Endothelial cell of umbilical vein (primary cell): ENCODE results near the gene SELP. TPM values are rescaled to one million over a fixed set of nuclear protein-coding genes. Genes with fewer than 3 reads are reported as not detected.
A peak's percentile ranks its signal among the peaks of the same experiment; 100 is the strongest.

Experiments
- BruUV-seq: library from RNA; stranded (reverse); fragments of 400-500 nt; replicated peaks from 2 replicates; lab custom pipeline; 2021; lab: Mats Ljungman, UMichigan
- CTCF ChIA-PET: fragments of 300-600, 350-600 bp; sonication (Branson Sonifier 250); formaldehyde crosslinking; loops from one replicate; lab custom pipeline; 2021; ENCODE audit warnings: antibody characterized with exemption, inconsistent platforms; lab: Charles Lee
- POLR2A ChIA-PET: fragments of 300-600, 350-600 bp; sonication (Branson Sonifier 250); formaldehyde crosslinking; loops from one replicate; lab custom pipeline; 2021; ENCODE audit warnings: antibody characterized with exemption, inconsistent platforms; lab: Charles Lee
- DNase-seq: peaks from one replicate; pipeline ENCODE4 v3.0.0-alpha.2; 2011; ENCODE audit warnings: low read depth, low spot score
- FAIRE-seq: peaks from 2 replicates; lab custom pipeline; 2011; peaks lifted over from hg19 to GRCh38; lab: Jason Lieb, UNC
- H2AFZ ChIP-seq: 2 replicates; pipeline ENCODE4 v1.6.0; 2012; ENCODE audit warnings: low read depth, low read length, control low read depth, inconsistent platforms
- H3K27ac ChIP-seq: 2 replicates; pipeline ENCODE4 v1.5.1; 2011; ENCODE audit warnings: low read depth, mild to moderate bottlenecking, control low read depth, low read length, moderate library complexity; ENCODE audit not compliant: insufficient read depth
- H3K27me3 ChIP-seq, 2 experiments: 2 replicates each; pipeline versions ENCODE4 v1.6.0 to v1.6.1; 2011; ENCODE audit warnings: low read length in 2 of 2, mixed read lengths in 1 of 2; ENCODE audit not compliant: control insufficient read depth in 2 of 2, insufficient read depth in 2 of 2
- H3K36me3 ChIP-seq, 2 experiments: 2 replicates in 1 of 2; 3 replicates in 1 of 2; pipeline ENCODE4 v1.5.1; 2011; ENCODE audit warnings: low read length in 2 of 2, mild to moderate bottlenecking in 1 of 2, moderate library complexity in 1 of 2; ENCODE audit not compliant: control insufficient read depth in 2 of 2, insufficient read depth in 2 of 2; ENCODE audit errors: extremely low read depth in 1 of 2
- H3K4me1 ChIP-seq: 3 replicates; pipeline ENCODE4 v1.5.1; 2011; ENCODE audit warnings: mild to moderate bottlenecking, low read length; ENCODE audit not compliant: control insufficient read depth, insufficient read depth; ENCODE audit errors: extremely low read depth
- H3K4me2 ChIP-seq: 2 replicates; pipeline ENCODE4 v1.6.1; 2011; ENCODE audit warnings: low read length, control low read depth, mixed read lengths; ENCODE audit not compliant: insufficient read depth
- H3K4me3 ChIP-seq, 3 experiments: fragments of 200-600 bp in 1 of 3; sonication (generic), shearing (Covaris generic) in 1 of 3; replicated peaks in 1 of 3; 2 replicates each; pipeline ENCODE4 v1.5.1; 2011 to 2016; ENCODE audit warnings: control low read depth in 3 of 3, low read length in 3 of 3, mild to moderate bottlenecking in 2 of 3, inconsistent platforms in 1 of 3, low read depth in 1 of 3, moderate library complexity in 1 of 3; ENCODE audit not compliant: insufficient read depth in 1 of 3
- H3K79me2 ChIP-seq: 2 replicates; pipeline ENCODE4 v1.6.0; 2012; ENCODE audit warnings: low read length, inconsistent platforms; ENCODE audit not compliant: control insufficient read depth, insufficient read depth
- H3K9ac ChIP-seq: replicated peaks from 2 replicates; pipeline ENCODE3; 2011; ENCODE audit warnings: low read length, control low read depth; ENCODE audit not compliant: insufficient read depth; ENCODE audit errors: extremely low read depth
- H3K9me1 ChIP-seq: replicated peaks from 3 replicates; pipeline ENCODE4 v1.6.0; 2011; ENCODE audit warnings: mild to moderate bottlenecking, low read length; ENCODE audit not compliant: control insufficient read depth, insufficient read depth; ENCODE audit errors: extremely low read depth
- H3K9me3 ChIP-seq: replicated peaks from 2 replicates; pipeline ENCODE4 v1.5.1; 2012; ENCODE audit warnings: low read length, inconsistent platforms; ENCODE audit not compliant: control insufficient read depth, insufficient read depth
- H4K20me1 ChIP-seq: replicated peaks from 2 replicates; pipeline ENCODE3; 2011; ENCODE audit warnings: mild to moderate bottlenecking, low read length; ENCODE audit not compliant: control insufficient read depth, insufficient read depth; ENCODE audit errors: extremely low read depth
- CTCF ChIP-seq, 2 donors: IDR thresholded peaks; 1 replicate in 1 of 2; 2 replicates in 1 of 2; pipeline ENCODE4 v1.5.1; 2011; ENCODE audit warnings: low read length in 2 of 2, mild to moderate bottlenecking in 2 of 2, moderate library complexity in 2 of 2, control low read depth in 1 of 2, inconsistent platforms in 1 of 2, low read depth in 1 of 2; ENCODE audit not compliant: insufficient read depth in 1 of 2; ENCODE audit errors: extremely low read depth in 1 of 2
- EZH2 ChIP-seq: IDR thresholded peaks from 2 replicates; pipeline ENCODE4 v1.6.1; 2012; ENCODE audit warnings: borderline replicate concordance, low read depth, mild to moderate bottlenecking, moderate library complexity, low read length, inconsistent platforms; ENCODE audit not compliant: severe bottlenecking
- FOS ChIP-seq: IDR thresholded peaks from 2 replicates; pipeline ENCODE4 v1.6.1; 2011; ENCODE audit warnings: mild to moderate bottlenecking, low read length, moderate library complexity, borderline replicate concordance; ENCODE audit not compliant: insufficient read depth
- JUN ChIP-seq: IDR thresholded peaks from 2 replicates; pipeline ENCODE4 v1.6.1; 2011; ENCODE audit warnings: borderline replicate concordance, low read depth; ENCODE audit not compliant: insufficient read length, insufficient read depth
- MAX ChIP-seq: IDR thresholded peaks from 2 replicates; pipeline ENCODE4 v1.6.1; 2011; ENCODE audit not compliant: insufficient read depth, insufficient read length
- MYC ChIP-seq: IDR thresholded peaks from one replicate; pipeline ENCODE4 v1.6.1; 2011; ENCODE audit warnings: mild to moderate bottlenecking, low read depth, low read length
- POLR2A ChIP-seq: IDR thresholded peaks from 2 replicates; pipeline ENCODE4 v1.6.1; 2012; ENCODE audit warnings: low read depth, mild to moderate bottlenecking, control low read depth, low read length
- POLR2AphosphoS5 ChIP-seq: IDR thresholded peaks from 2 replicates; pipeline ENCODE4 v1.6.1; 2012; ENCODE audit warnings: low read depth, mild to moderate bottlenecking, control low read depth, low read length, moderate library complexity; ENCODE audit not compliant: insufficient read depth
- dilution Hi-C: fragments of 300-500 bp; cut with MboI; formaldehyde crosslinking; loops from one replicate; pipeline ENCODE4 v1.15.0; 2019; ENCODE audit warnings: low sequenced_read_pairs; ENCODE audit not compliant: extremely low pct_ligation_motif_present
- intact Hi-C: fragments of 100-400 bp; cut with micrococcal nuclease; formaldehyde crosslinking; loops from one replicate; pipeline ENCODE4 v1.10.0; 2022
- polyA plus RNA-seq, 4 experiments: library from polyadenylated mRNA; depleted of rRNA in 3 of 4; stranded (reverse) in 3 of 4; unstranded in 1 of 4; fragments of >200 nt; gene quantifications; 2 replicates each; pipeline versions ENCODE4 v1.2.1 to v1.2.3, GENCODE V29; 2011 to 2012; ENCODE audit warnings: missing spikeins in 1 of 4
- total RNA-seq: library from RNA; stranded (reverse); gene quantifications from 2 replicates; pipeline ENCODE4 v1.2.3, GENCODE V29; 2021

The SELP gene
- total and polyA plus RNA-seq, 2 donors (not counting 3 experiments of a cell fraction or from before 2014, with no cell fraction given) = 1.3 to 1.6 TPM

- peaks cover 0 to 6% of the 10 kb centered on the region in 2 experiments for H3K27me3 ChIP-seq
- no peaks in the 10 kb centered on the region for H3K9me3 ChIP-seq
- H3K36me3 ChIP-seq = no peaks in the 10 kb centered on the region
- BruUV-seq = no TSS peak
- H3K27ac ChIP-seq = no peak overlapping the region
- H3K4me2 ChIP-seq = no peak overlapping the region
- dilution Hi-C loops = no loop called here
- POLR2A ChIA-PET = no interaction called here
- no peaks in the 10 kb centered on the region for H3K79me2 ChIP-seq
- no peak overlapping the region for H3K9ac ChIP-seq
- H3K4me3 ChIP-seq = no peak overlapping the region
- H4K20me1 ChIP-seq = no peaks in the 10 kb centered on the region
- FAIRE-seq (peak; percentile 66), DNase-seq (peak; percentile 66)
- intact Hi-C loops = loop anchor here (1.0 kb wide), 4 partner anchors 51 to 208 kb away; no protein-coding TSS in a partner anchor
- TF ChIP-seq FOS (no peak), POLR2AphosphoS5 (no peak), JUN (no peak), POLR2A (no peak), CTCF (IDR thresholded peaks at IDR 0.05; ENCODE audit: extremely low read depth in 1 of 2, insufficient read depth in 1 of 2, low read depth in 1 of 2, low read length in 2 of 2) (peak; percentile 20 to 31), EZH2 (no peak), MAX (no peak), MYC (no peak)
- H2AFZ ChIP-seq = no peak overlapping the region
- CTCF ChIA-PET = interaction anchor here (0.7 to 7.0 kb wide), 34 partner anchors 9 to 998 kb away, joined by 3 to 230 read pairs (median 5); partner anchors contain the start of genes F5, METTL18 and SELE
- H3K9me1 ChIP-seq = no peaks in the 10 kb centered on the region
- H3K4me1 ChIP-seq = no peaks in the 10 kb centered on the region
Measured at GRCh38 chr1:169601096-169601881, 28.6 kb downstream of the SELP start.
